HUDEP-2 (cell line): Measurements from ENCODE around the gene HID1.
"Not testable (repeated sequence)": the region's sequence is repeated elsewhere in the genome, so short reads cannot be mapped to it uniquely, and the experiment has no call there.

Experiments
- DNase-seq, 76 experiments: peaks; one replicate each; lab custom pipeline; 2025; ENCODE audit not compliant: unreplicated experiment in 76 of 76; lab: John Stamatoyannopoulos, UW

The HID1 gene

GRCh38 chr17:74972107-74972972 is at the start of gene HID1:
Gene HID1, minus strand, starts transcription at chr17:74972759. Its CDS starts 103 bp downstream, at chr17:74972656.
- DNase-seq: peak in 19 of 76 experiments; percentile 2 to 55 (median 23)

GRCh38 chr17:75020331-75021110 is 48.0 kb upstream of the HID1 start:
- DNase-seq: no peak

DNA sequence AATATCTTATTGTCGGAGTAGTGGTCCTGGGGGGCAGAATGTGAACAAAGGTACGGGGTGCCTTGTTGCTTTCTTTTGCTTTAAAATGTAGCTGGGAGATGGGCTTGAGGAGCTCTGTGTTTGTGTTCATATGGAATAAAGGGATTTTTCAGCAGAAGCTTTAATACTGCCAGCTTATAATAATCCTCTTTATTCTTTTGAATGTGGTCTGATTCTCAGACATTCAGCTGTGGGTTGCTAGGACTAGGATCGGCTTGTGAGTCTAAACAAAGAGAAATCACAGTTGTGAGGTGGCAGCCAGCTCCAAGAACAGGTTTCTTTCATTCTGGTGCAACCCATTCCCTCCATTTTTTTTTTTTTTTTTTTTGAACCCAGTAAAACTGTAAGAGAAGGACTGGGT is 47.2 kb upstream of the HID1 start:
- no peak for DNase-seq

GRCh38 chr17:75019146-75019545 is 46.6 kb upstream of the HID1 start:
- peak in 1 of 76 experiments; percentile 28 for DNase-seq

- DNase-seq: peak in 6 of 76 experiments; percentile 15 to 71 (median 21)
These were observed 40.6 kb upstream of the HID1 start for GRCh38 chr17:75013092-75013559.

DNA sequence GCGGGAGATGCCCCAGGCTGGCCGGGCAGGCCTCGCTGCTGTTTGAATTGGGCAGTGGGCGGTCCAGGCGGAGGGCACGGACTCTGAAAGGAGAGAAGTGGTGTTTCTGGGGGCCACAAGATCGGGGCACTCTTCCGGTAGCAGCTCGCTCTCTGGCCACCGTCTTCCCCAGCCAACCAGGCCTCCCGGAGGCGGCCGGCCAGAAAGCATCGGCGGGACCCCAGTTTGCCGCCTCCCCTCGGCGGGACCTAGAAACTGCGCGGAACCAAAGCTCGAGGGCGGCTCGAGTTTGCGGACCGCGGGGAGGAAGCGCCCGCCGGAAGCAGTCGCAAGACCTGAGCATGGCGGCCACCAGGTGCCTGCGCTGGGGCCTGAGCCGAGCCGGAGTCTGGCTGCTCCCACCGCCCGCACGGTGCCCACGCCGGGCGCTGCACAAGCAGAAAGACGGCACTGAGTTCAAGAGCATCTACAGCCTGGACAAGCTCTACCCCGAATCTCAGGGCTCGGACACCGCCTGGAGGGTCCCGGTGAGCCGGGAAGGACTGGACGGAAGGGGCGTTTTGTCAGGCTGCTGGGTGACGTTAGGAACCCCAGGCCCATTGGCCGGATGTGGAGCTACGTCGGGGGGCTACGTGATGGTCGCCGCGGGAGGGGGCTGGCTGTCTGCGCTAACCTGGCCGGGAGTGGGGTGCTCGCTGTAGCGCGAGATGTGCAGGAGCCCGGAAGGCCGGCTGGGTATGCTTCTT is 40.0 kb upstream of the HID1 start, which contains the start of gene MRPL58:
TSS of gene MRPL58 (plus strand) at position 325 of the 746 bp plus-strand sequence. CDS start at position 342, 17 bp downstream.
- DNase-seq: peak in 71 of 76 experiments; percentile 23 to 83 (median 66)

- no peak for DNase-seq
These were observed 39.5 kb upstream of the HID1 start for GRCh38 chr17:75012096-75012345.

- no peak for DNase-seq
These were observed 39.0 kb upstream of the HID1 start for GRCh38 chr17:75011401-75012095.

GRCh38 chr17:75010683-75011400 is 38.3 kb upstream of the HID1 start:
- peak in 2 of 76 experiments; percentile 17 to 23 for DNase-seq

DNA sequence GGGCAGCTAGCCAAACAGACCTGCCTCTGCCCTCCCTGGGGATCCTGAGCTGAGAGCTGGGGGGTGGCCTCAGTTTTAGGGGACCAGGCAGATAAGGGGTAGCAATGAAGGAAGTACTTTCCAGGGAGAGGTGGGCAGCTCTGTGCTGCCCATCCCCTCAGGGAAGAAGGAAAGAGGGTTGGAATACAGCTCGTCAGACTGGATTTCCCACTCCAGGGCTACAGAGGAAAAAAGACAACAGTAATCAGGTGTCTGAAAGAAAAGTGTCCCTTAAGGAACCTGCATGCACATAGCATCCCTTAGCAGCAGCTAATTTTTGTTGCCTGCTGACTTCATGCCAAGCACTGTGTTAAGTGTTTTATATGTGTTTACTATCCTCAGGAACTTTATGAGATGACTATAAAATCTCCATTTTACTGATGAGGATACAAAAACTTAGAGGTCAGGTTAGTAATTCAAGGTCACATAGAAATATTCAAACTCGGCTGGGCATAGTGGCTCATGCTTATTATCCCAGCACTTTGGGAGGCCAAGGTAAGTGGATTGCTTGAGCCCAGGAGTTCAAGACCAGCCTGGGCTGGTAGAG is 36.7 kb upstream of the HID1 start:
- DNase-seq: no peak

GRCh38 chr17:75008373-75008772 is 35.8 kb upstream of the HID1 start:
- DNase-seq: no peak

DNA sequence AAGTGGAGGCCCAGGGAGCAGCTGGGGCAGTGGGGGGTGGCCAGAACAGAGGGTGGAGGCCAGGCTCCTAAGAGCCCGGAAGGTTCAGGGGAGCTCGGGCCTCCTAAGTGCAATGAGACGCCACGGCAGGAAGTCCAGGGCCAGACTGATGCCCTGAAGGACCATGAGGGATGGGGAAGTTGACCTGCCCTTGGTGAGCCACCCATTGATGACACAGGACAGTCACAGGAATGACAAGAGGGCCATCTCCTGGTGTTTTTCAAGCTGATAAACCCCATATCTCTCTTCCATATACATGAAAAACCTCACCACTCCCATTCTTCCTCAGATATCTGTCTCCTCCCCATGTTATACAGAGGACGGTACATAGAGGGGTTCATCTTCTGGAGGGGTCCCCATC is 34.1 kb upstream of the HID1 start:
- DNase-seq: peak in 34 of 76 experiments; percentile 9 to 58 (median 25)

DNA sequence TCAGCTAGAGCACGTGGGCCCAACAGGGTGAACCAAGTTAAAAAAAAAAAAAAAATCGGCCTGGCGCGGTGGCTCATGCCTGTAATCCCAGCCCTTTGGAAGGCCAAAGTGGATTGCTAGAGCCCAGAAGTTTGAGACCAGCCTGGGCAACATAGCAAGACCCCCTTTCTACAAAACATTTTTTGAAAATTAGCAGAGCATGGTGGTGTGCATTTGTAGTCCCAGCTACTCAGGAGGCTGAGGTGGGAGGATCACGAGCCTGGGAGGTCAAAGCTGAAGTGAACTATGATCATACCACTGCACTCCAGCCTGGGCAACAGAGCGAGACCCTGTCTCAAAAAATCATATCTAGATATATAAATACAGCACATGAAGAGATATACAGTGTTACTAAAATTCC is 33.5 kb upstream of the HID1 start:
- DNase-seq: not testable (repeated sequence)

- DNase-seq: no peak
These were observed 32.7 kb upstream of the HID1 start for GRCh38 chr17:75005291-75005690.

DNA sequence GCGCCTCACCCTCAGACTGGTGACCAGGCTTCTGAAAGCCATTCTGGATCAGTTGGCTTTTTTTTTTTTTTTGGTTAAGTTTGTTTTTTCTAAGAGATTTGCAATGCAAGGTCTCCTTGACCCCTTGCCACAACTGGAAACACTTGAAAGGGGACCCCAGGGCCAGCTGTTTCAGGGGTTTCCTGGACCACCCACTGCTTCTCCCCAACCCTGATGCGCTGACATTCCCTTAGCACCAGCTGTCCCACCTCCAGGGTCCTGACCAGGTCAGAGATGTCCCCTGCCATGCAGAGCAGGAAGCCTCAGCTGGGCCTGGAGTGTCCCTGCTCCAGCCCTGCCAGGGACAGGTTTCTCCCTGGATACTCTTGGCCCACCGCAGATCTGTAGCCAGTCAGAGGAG is 31.8 kb upstream of the HID1 start:
- no peak for DNase-seq

GRCh38 chr17:75003957-75004355 is 31.4 kb upstream of the HID1 start:
- no peak for DNase-seq

DNA sequence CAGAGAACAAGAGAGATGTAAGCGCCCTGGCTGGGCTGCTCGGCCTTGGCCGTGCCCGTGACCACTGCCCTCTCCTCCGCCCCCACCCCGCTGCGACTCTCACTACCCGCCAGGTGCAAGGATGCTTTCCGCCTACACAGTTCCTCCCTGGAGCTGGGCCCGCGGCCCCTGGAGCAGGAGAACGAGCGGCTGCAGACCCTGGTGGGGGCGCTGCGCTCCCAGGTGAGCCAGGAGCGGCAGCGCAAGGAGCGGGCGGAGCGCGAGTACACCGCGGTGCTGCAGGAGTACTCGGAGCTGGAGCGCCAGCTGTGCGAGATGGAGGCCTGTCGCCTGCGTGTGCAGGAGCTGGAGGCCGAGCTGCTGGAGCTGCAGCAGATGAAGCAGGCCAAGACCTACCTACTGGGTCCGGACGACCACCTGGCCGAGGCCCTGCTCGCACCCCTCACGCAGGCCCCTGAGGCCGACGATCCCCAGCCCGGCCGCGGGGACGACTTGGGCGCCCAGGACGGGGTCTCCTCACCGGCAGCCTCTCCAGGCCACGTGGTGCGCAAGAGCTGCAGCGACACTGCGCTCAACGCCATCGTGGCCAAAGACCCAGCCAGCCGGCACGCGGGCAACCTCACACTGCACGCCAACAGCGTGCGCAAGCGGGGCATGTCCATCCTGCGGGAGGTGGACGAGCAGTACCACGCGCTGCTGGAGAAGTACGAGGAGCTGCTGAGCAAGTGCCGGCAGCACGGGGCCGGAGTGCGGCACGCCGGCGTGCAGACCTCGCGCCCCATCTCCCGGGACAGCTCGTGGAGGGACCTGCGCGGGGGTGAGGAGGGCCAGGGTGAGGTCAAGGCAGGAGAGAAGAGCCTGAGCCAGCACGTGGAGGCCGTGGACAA is 30.8 kb upstream of the HID1 start:
- no peak for DNase-seq
